H1 (cell line): ENCODE results near the gene IKZF2. TPM values are rescaled to one million over a fixed set of nuclear protein-coding genes. Genes with fewer than 3 reads are reported as not detected.

Experiments used
- CTCF ChIA-PET: fragments of 300-600 bp; sonication (Branson Sonifier 250); formaldehyde crosslinking; loops from one replicate; lab custom pipeline; 2021; ENCODE audit not compliant: partially characterized antibody; lab: Charles Lee
- POLR2A ChIA-PET: fragments of 300-600 bp; sonication (Branson Sonifier 250); formaldehyde crosslinking; loops from one replicate; lab custom pipeline; 2021; ENCODE audit warnings: inconsistent platforms; ENCODE audit not compliant: partially characterized antibody; lab: Charles Lee
- DNase-seq, 2 experiments: peaks; one replicate each; pipeline versions ENCODE4 v3.0.0 to v3.0.0-alpha.2; 2010 to 2022; ENCODE audit warnings: low spot score in 2 of 2, low read depth in 1 of 2, mixed read lengths in 1 of 2
- FAIRE-seq: peaks from 2 replicates; lab custom pipeline; 2011; peaks lifted over from hg19 to GRCh38; lab: Jason Lieb, UNC
- H2AFZ ChIP-seq: 2 replicates; pipeline ENCODE4 v1.8.1; 2012; ENCODE audit warnings: low read length, inconsistent platforms
- H2AK5ac ChIP-seq: 2 replicates; pipeline ENCODE4 v1.6.1; 2013; ENCODE audit warnings: low read depth, low read length
- H2BK120ac ChIP-seq: replicated peaks from 2 replicates; pipeline ENCODE3; 2013; ENCODE audit warnings: low read depth, low read length, inconsistent platforms
- H2BK12ac ChIP-seq: 2 replicates; pipeline ENCODE4 v1.6.1; 2013; ENCODE audit warnings: low read depth, low read length
- H2BK15ac ChIP-seq: 2 replicates; pipeline ENCODE4 v1.6.1; 2013; ENCODE audit warnings: low read length
- H2BK20ac ChIP-seq: 2 replicates; pipeline ENCODE4 v1.6.1; 2013; ENCODE audit warnings: low read length
- H2BK5ac ChIP-seq: 2 replicates; pipeline ENCODE4 v1.6.1; 2013; ENCODE audit warnings: low read depth, low read length
- H3K14ac ChIP-seq: 2 replicates; pipeline ENCODE4 v1.6.1; 2013; ENCODE audit warnings: inconsistent platforms; ENCODE audit not compliant: insufficient read length
- H3K18ac ChIP-seq: 2 replicates; pipeline ENCODE4 v1.6.1; 2013; ENCODE audit warnings: low read length; ENCODE audit errors: extremely low read depth
- H3K23ac ChIP-seq: 2 replicates; pipeline ENCODE4 v1.6.1; 2013; ENCODE audit warnings: inconsistent platforms; ENCODE audit not compliant: insufficient read length
- H3K23me2 ChIP-seq: 2 replicates; pipeline ENCODE4 v1.6.1; 2013; ENCODE audit warnings: low read depth, low read length
- H3K27ac ChIP-seq: 2 replicates; pipeline ENCODE4 v1.6.1; 2011; ENCODE audit warnings: low read depth, low read length, inconsistent platforms
- H3K27me3 ChIP-seq, 4 experiments: replicated peaks in 1 of 4; 1 replicate in 1 of 4; 2 replicates in 3 of 4; pipeline versions ENCODE4 v1.6.1 to v1.8.1; 2011 to 2013; ENCODE audit warnings: low read length in 3 of 4, mild to moderate bottlenecking in 3 of 4, inconsistent platforms in 2 of 4, mixed read lengths in 2 of 4, moderate library complexity in 1 of 4; ENCODE audit not compliant: control insufficient read depth in 3 of 4, insufficient read depth in 3 of 4; ENCODE audit errors: extremely low read depth in 1 of 4
- H3K36me3 ChIP-seq, 4 experiments: 2 replicates each; pipeline versions ENCODE4 v1.6.1 to v1.8.1; 2011 to 2013; ENCODE audit warnings: mild to moderate bottlenecking in 4 of 4, low read length in 3 of 4, moderate library complexity in 2 of 4, control low read depth in 1 of 4, inconsistent platforms in 1 of 4; ENCODE audit not compliant: insufficient read depth in 4 of 4, control insufficient read depth in 2 of 4
- H3K4ac ChIP-seq: replicated peaks from 2 replicates; pipeline ENCODE3; 2013; ENCODE audit warnings: low read length, low read depth, mixed read lengths, inconsistent platforms; ENCODE audit not compliant: insufficient read length
- H3K4me1 ChIP-seq, 4 experiments: replicated peaks in 1 of 4; 1 replicate in 1 of 4; 2 replicates in 3 of 4; pipeline versions ENCODE4 v1.6.1 to v1.8.1; 2011 to 2013; ENCODE audit warnings: low read length in 3 of 4, inconsistent platforms in 2 of 4, mixed read lengths in 1 of 4; ENCODE audit not compliant: insufficient read depth in 4 of 4, control insufficient read depth in 3 of 4
- H3K4me2 ChIP-seq, 2 experiments: 2 replicates each; pipeline versions ENCODE4 v1.6.1 to v1.8.1; 2011 to 2013; ENCODE audit warnings: low read depth in 2 of 2, low read length in 2 of 2, control low read depth in 1 of 2, inconsistent platforms in 1 of 2, mild to moderate bottlenecking in 1 of 2; ENCODE audit not compliant: insufficient read depth in 1 of 2
- H3K4me3 ChIP-seq, 4 experiments: fragments of 200-600, 300-600 bp in 1 of 4; sonication (generic), shearing (Covaris generic), sonication (Bioruptor Twin) in 1 of 4; 2 replicates each; pipeline versions ENCODE4 v1.5.1 to v1.8.1; 2011 to 2016; ENCODE audit warnings: low read length in 4 of 4, low read depth in 3 of 4, control low read depth in 2 of 4, inconsistent platforms in 2 of 4, mild to moderate bottlenecking in 2 of 4, mixed read lengths in 1 of 4, moderate library complexity in 1 of 4; ENCODE audit not compliant: insufficient read depth in 2 of 4; ENCODE audit errors: extremely low read depth in 1 of 4
- H3K56ac ChIP-seq: replicated peaks from 2 replicates; pipeline ENCODE3; 2013; ENCODE audit warnings: low read depth, mild to moderate bottlenecking, mixed read lengths, low read length, inconsistent platforms; ENCODE audit not compliant: insufficient read length
- H3K79me1 ChIP-seq: 2 replicates; pipeline ENCODE4 v1.6.1; 2013; ENCODE audit warnings: low read depth, low read length, control low read depth
- H3K79me2 ChIP-seq, 2 experiments: 2 replicates each; pipeline versions ENCODE4 v1.6.1 to v1.8.1; 2012 to 2013; ENCODE audit warnings: low read length in 2 of 2, mild to moderate bottlenecking in 2 of 2, inconsistent platforms in 1 of 2; ENCODE audit not compliant: insufficient read depth in 2 of 2, control insufficient read depth in 1 of 2
- H3K9ac ChIP-seq, 4 experiments: replicated peaks in 1 of 4; 1 replicate in 1 of 4; 2 replicates in 3 of 4; pipeline versions ENCODE4 v1.6.1 to v1.8.1; 2011 to 2013; ENCODE audit warnings: low read depth in 3 of 4, low read length in 3 of 4, control low read depth in 2 of 4, mild to moderate bottlenecking in 2 of 4, moderate library complexity in 2 of 4, inconsistent platforms in 1 of 4; ENCODE audit errors: extremely low read depth in 1 of 4
- H3K9me3 ChIP-seq, 2 experiments: 2 replicates each; pipeline versions ENCODE4 v1.6.1 to v1.8.1; 2012 to 2013; ENCODE audit warnings: mild to moderate bottlenecking in 2 of 2, moderate library complexity in 2 of 2, control low read depth in 1 of 2, inconsistent platforms in 1 of 2, low read depth in 1 of 2, low read length in 1 of 2, mixed read lengths in 1 of 2; ENCODE audit not compliant: insufficient read depth in 2 of 2
- H4K20me1 ChIP-seq, 2 experiments: replicated peaks in 1 of 2; 2 replicates each; pipeline versions ENCODE3 to v1.8.1; 2011 to 2013; ENCODE audit warnings: inconsistent platforms in 2 of 2, low read length in 2 of 2, mild to moderate bottlenecking in 1 of 2; ENCODE audit not compliant: insufficient read depth in 2 of 2, control insufficient read depth in 1 of 2
- H4K5ac ChIP-seq: 2 replicates; pipeline ENCODE4 v1.6.1; 2013; ENCODE audit warnings: low read length, low read depth, mixed read lengths, inconsistent platforms; ENCODE audit not compliant: insufficient read length
- H4K8ac ChIP-seq: 2 replicates; pipeline ENCODE4 v1.8.0; 2013; ENCODE audit warnings: mild to moderate bottlenecking, moderate library complexity, low read length, inconsistent platforms; ENCODE audit not compliant: insufficient read depth; ENCODE audit errors: extremely low read depth
- H4K91ac ChIP-seq: replicated peaks from 2 replicates; pipeline ENCODE3; 2013; ENCODE audit warnings: low read length, mixed read lengths, inconsistent platforms; ENCODE audit not compliant: insufficient read length
- CEBPB ChIP-seq: IDR thresholded peaks from 2 replicates; pipeline ENCODE4 v1.6.1; 2012; ENCODE audit warnings: low read depth, low read length
- TEAD4 ChIP-seq: IDR thresholded peaks from 2 replicates; pipeline ENCODE4 v1.6.1; 2012; ENCODE audit warnings: low read depth, low read length, inconsistent platforms, mixed read lengths
- WGBS, 2 experiments: shearing (Covaris generic) in 1 of 2; methylation state at CpG; one replicate each; pipeline versions ENCODE4 v1.1.6 to v1.1.7; 2013 to 2015; ENCODE audit warnings: low lambda C conversion rate in 2 of 2, mixed read lengths in 2 of 2, inconsistent platforms in 1 of 2, low coverage in 1 of 2, missing lambda C conversion rate in 1 of 2; ENCODE audit not compliant: insufficient replicate concordance in 2 of 2, insufficient coverage in 1 of 2, insufficient read length in 1 of 2; ENCODE audit errors: extremely low coverage in 1 of 2, missing lambda C conversion rate in 1 of 2; 5-methylcytosine and 5-hydroxymethylcytosine counted together
- polyA plus RNA-seq, 7 experiments: library from polyadenylated mRNA; depleted of rRNA in 3 of 7; stranded (reverse) in 5 of 7; unstranded in 2 of 7; fragments of >200 nt in 5 of 7; fragments of 200-250 nt in 2 of 7; gene quantifications; 1 replicate in 5 of 7; 2 replicates in 1 of 7; 4 replicates in 1 of 7; pipeline versions ENCODE4 v1.2.1 to v1.2.3, GENCODE V29; 2011 to 2013; ENCODE audit warnings: missing spikeins in 2 of 7, mixed read lengths in 2 of 7
- total RNA-seq: library from RNA; stranded (reverse); fragmentation: NEBNext Ultra II Directional; extraction: Animal tissue kit (Norgen Biotek cat#: 25700); gene quantifications from 2 replicates; pipeline ENCODE4 v1.2.1, GENCODE V29; 2021

The IKZF2 gene
- total and polyA plus RNA-seq, 2 of the 8 experiments (the other 6 are each of a cell fraction or from before 2014, with no cell fraction given) = 1.7 to 4.4 TPM

- Histone ChIP-seq H3K27ac (no peak overlapping the region), H3K4me2 (no peak overlapping the region)
- TF ChIP-seq TEAD4 (no peak), CEBPB (peak; percentile 63; the same call in 1 of the 2 replicates)
Observed at GRCh38 chr2:213065583-213066442, 85.6 kb downstream of the IKZF2 start.

More at GRCh38 chr2:213065583-213066442, 85.6 kb downstream of the IKZF2 start:
- DNase-seq (no peak), FAIRE-seq (no peak)
- H2BK5ac ChIP-seq = no peak overlapping the region
- no peaks in the 10 kb centered on the region for H3K23me2 ChIP-seq
- no peak overlapping the region for H4K8ac ChIP-seq
- H3K4me3 ChIP-seq = no peak overlapping the region
- H3K18ac ChIP-seq = no peak overlapping the region
- ChIA-PET CTCF (interaction anchor here (0.6 kb wide), 1 partner anchor 140 kb away, joined by 3 read pairs; no protein-coding TSS in a partner anchor), POLR2A (no interaction called here)
- H3K27me3 ChIP-seq = no peaks in the 10 kb centered on the region
- no peak overlapping the region for H2AFZ ChIP-seq
- H3K79me1 ChIP-seq = no peaks in the 10 kb centered on the region
- no peak overlapping the region for H4K5ac ChIP-seq
- peaks cover 0 to 9% (median 5%) of the 10 kb centered on the region in 4 experiments; a peak in 4 of 7 replicates for H3K4me1 ChIP-seq
- H2BK15ac ChIP-seq = no peak overlapping the region
- no peak overlapping the region for H3K14ac ChIP-seq
- no peak overlapping the region for H2BK12ac ChIP-seq
- no peak overlapping the region for H2BK20ac ChIP-seq
- H4K20me1 ChIP-seq = no peaks in the 10 kb centered on the region
- WGBS, 2 experiments = 73% methylated on average over 8 of the region's 8 CpGs; no CpG with 5 or more reads in 1 of the 2 experiments
- H2AK5ac ChIP-seq = no peak overlapping the region
- no peak overlapping the region for H2BK120ac ChIP-seq
- no peaks in the 10 kb centered on the region for H3K79me2 ChIP-seq
- no peak overlapping the region for H3K56ac ChIP-seq
- H3K23ac ChIP-seq = no peak overlapping the region
- H3K4ac ChIP-seq = no peak overlapping the region
- H4K91ac ChIP-seq = no peak overlapping the region
- H3K9me3 ChIP-seq = no peaks in the 10 kb centered on the region
- H3K9ac ChIP-seq = no peak overlapping the region
- H3K36me3 ChIP-seq = no peaks in the 10 kb centered on the region
